Peyer's patch (tissue), 4 donors: Measurements from ENCODE around the gene UGT2B28. TPM values are rescaled to one million over a fixed set of nuclear protein-coding genes. Genes with fewer than 3 reads are reported as not detected.
"Not testable (repeated sequence)": the region's sequence is repeated elsewhere in the genome, so short reads cannot be mapped to it uniquely, and the experiment has no call there.

Source experiments
- DNase-seq, 3 donors: peaks; one replicate each; pipeline ENCODE4 v3.0.0-alpha.2; 2017 to 2019
- H3K27ac ChIP-seq, 4 donors: fragments of 200-600 bp; sonication (generic); one replicate each; pipeline ENCODE4 v1.5.1; 2016 to 2019
- H3K27me3 ChIP-seq, 2 donors: fragments of 200-600 bp; sonication (generic); one replicate each; pipeline ENCODE4 v1.5.1; 2019
- H3K36me3 ChIP-seq, 3 donors: fragments of 200-600 bp; sonication (generic); one replicate each; pipeline ENCODE4 v1.5.1; 2016 to 2019
- H3K4me1 ChIP-seq, 4 donors: fragments of 200-600 bp; sonication (generic); one replicate each; pipeline ENCODE4 v1.5.1; 2016 to 2019
- H3K4me3 ChIP-seq, 4 donors: fragments of 200-600 bp; sonication (generic); 1 replicate in 3 of 4; 2 replicates in 1 of 4; pipeline ENCODE4 v1.5.1; 2016 to 2019; ENCODE audit warnings: mild to moderate bottlenecking in 1 of 4
- H3K9me3 ChIP-seq, 4 donors: fragments of 200-600 bp; sonication (generic); one replicate each; pipeline ENCODE4 v1.5.1; 2016 to 2019; ENCODE audit warnings: mild to moderate bottlenecking in 1 of 4
- total RNA-seq, 4 donors: library from RNA; depleted of rRNA; stranded (reverse); fragments of >200 nt; gene quantifications; one replicate each; pipeline ENCODE4 v1.1.0, GENCODE V29; 2016

Gene UGT2B28
- total RNA-seq, 4 donors from 2014 or later = not detected

DNA sequence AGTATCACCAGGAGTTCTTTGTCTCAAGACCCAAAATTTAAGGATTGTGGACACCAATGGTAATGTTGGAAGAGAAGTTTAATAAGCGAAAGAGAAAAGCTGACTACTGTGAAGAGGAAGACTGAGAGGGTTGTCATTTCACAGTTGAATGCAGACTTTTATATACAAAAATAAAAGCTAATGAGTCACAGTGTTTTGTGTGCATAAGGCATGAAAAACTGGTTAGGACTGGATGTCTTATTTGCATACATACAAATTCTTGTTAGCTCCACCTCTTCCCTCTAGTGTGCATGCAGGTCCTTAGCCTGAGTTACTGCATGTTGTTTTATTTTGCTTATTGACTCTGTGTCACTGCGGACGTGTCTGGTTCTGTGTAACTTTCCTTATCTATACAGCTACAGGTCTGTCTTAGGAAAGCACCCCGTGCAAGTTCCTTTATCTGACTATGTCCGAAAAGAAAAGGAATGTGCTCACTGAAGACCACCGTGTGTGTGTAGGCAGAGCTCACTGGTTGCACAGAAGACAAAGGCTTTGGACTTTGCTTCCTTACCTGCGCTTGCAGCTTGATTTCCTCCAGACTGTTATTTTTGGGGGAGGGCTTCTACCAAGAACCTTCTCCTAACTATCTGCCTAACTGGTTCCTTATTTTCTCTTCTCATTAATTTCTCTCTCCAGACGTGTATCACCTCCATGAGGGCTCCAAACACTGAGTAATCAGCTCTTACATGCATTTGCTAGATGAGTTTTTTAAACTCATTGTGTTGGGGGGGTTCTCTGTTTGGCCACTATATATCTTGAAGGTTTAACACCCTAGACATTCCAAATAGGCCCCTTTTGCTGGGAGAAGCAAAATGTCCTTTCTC, 63.5 kb downstream of the UGT2B28 start:
- not testable (repeated sequence) for H3K36me3 ChIP-seq, H3K4me3 ChIP-seq, DNase-seq, H3K9me3 ChIP-seq, H3K27me3 ChIP-seq, H3K4me1 ChIP-seq, H3K27ac ChIP-seq

Other genes starting within 250 kb of the UGT2B28 start
- 10 to 100 TPM in 3 of 4 donors, not detected in 1; 20.5 to 42.2 (median 28.6) TPM for gene UGT2B7, start 184.0 kb upstream of the UGT2B28 start, total RNA-seq
- gene UGT2B11, start 65.7 kb upstream of the UGT2B28 start, total RNA-seq = not detected
- not detected for gene UGT2B4, start 215.4 kb downstream of the UGT2B28 start, total RNA-seq